ENCODE measurements around the gene HSD11B1L. TPM values are rescaled to one million over a fixed set of nuclear protein-coding genes. Genes with fewer than 3 reads are reported as not detected.

Gene HSD11B1L
- total RNA-seq, 1 donor from 2014 or later = 116 TPM

GRCh38 chr19:5707576-5708575 is 27.0 kb downstream of the HSD11B1L start:
- Histone ChIP-seq H3K4me3 (no peak overlapping the region), H3K27ac (no peak overlapping the region), H3K9me3 (no peaks in the 10 kb centered on the region), H3K27me3 (no peaks in the 10 kb centered on the region), H3K4me1 (no peaks in the 10 kb centered on the region), H3K36me3 (peaks cover 80 to 95% of the 10 kb centered on the region in 2 donors)
- intact Hi-C loops (cut with DNase I) = no loop called here
- TF ChIP-seq CTCF (IDR thresholded peaks at IDR 0.05) = no peak
- no peak for DNase-seq (ENCODE audit: low spot score in 2 of 2)

DNA sequence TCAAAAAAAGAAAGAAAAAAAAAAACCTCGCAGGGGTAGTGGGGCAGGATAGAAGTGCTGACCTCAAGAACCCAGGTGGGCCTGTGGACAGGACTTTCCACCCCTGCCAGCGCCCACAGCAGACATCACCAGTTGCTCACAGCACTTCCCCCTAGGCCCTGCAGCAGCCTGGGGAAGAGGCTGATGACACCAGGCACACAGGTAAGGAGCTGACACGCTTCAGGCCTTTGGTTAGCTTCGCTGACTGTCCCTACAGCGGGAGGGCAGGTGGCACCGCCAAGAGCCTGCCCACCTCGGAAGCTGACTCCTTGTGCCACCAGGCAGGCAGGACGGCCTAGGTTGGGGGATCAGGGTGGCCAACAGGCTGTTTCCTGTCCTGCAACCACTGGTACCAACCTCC is 30.2 kb downstream of the HSD11B1L start:
- no peak for TF ChIP-seq CTCF (IDR thresholded peaks at IDR 0.05)
- Histone ChIP-seq H3K27me3 (no peaks in the 10 kb centered on the region), H3K9me3 (no peaks in the 10 kb centered on the region), H3K27ac (no peak overlapping the region), H3K4me3 (no peak overlapping the region), H3K36me3 (peaks cover 64 to 80% of the 10 kb centered on the region in 2 donors), H3K4me1 (no peaks in the 10 kb centered on the region)
- intact Hi-C loops (cut with DNase I) = no loop called here
- no peak for DNase-seq (ENCODE audit: low spot score in 2 of 2)

DNA sequence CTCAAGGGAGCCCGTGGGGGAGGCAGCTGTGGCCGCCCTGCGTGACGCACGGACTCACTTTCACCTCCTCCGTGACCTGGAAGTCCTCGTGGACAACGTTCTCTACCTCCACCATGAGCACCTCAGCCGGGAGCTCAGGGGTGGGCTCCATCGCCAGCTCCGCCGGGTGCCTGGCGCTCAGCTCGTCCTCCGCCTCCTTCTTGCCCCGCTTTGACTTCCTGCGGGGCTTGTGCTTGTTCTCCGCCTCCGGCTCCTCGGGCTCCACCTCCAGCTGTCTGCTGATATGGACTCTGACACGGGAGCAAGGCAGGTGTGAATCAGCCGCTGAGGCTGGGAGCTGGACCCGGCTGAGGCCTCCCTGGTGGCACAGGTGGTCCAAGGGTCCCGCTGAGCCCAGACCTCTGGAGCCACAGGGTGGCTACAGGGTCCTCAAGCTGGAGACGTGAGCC is 30.9 kb downstream of the HSD11B1L start:
- Histone ChIP-seq H3K27ac (no peak overlapping the region), H3K4me1 (no peaks in the 10 kb centered on the region), H3K4me3 (no peak overlapping the region), H3K9me3 (no peaks in the 10 kb centered on the region), H3K27me3 (no peaks in the 10 kb centered on the region), H3K36me3 (peaks cover 58 to 73% of the 10 kb centered on the region in 2 donors)
- DNase-seq (ENCODE audit: low spot score in 2 of 2) = no peak
- no peak for TF ChIP-seq CTCF (IDR thresholded peaks at IDR 0.05)
- intact Hi-C loops (cut with DNase I) = no loop called here

- no peak for TF ChIP-seq CTCF (IDR thresholded peaks at IDR 0.05)
These were observed 32.4 kb downstream of the HSD11B1L start for GRCh38 chr19:5713228-5713627.

DNA sequence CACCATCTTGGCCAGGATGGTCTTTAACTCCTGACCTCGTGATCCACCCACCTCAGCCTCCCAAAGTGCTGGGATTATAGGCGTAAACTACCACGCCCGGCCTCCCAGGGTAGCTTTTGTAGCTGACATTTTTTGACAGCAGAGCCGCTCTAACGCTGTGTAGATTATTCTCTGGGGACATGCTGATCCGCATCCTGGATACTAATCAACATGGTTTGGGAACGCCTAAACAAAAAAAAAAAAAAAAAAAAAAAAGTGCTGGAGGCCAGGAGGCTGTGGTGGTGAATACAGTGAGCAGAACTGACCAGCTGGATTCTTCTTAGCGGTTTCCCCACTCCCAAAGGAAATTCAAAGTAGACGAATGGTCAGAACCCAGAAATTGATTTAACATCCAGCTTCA is 34.0 kb downstream of the HSD11B1L start:
- Histone ChIP-seq H3K36me3 (peaks cover 34 to 47% of the 10 kb centered on the region in 2 donors), H3K27ac (no peak overlapping the region)
- intact Hi-C loops (cut with DNase I) = no loop called here

More at GRCh38 chr19:5713228-5713627, 32.4 kb downstream of the HSD11B1L start:
- peaks cover 43 to 62% of the 10 kb centered on the region in 2 donors for H3K36me3 ChIP-seq
- H3K4me3 ChIP-seq = no peak overlapping the region
- H3K27ac ChIP-seq = no peak overlapping the region
- intact Hi-C loops (cut with DNase I) = no loop called here
- DNase-seq (ENCODE audit: low spot score in 2 of 2) = no peak
- H3K27me3 ChIP-seq = no peaks in the 10 kb centered on the region
- no peaks in the 10 kb centered on the region for H3K9me3 ChIP-seq
- peaks cover 0 to 3% of the 10 kb centered on the region in 2 donors for H3K4me1 ChIP-seq

More for the DNA sequence above, 34.0 kb downstream of the HSD11B1L start:
- no peak for TF ChIP-seq CTCF (IDR thresholded peaks at IDR 0.05)
- no peak for DNase-seq (ENCODE audit: low spot score in 2 of 2)
- Histone ChIP-seq H3K4me1 (peaks cover 5 to 13% of the 10 kb centered on the region in 2 donors), H3K4me3 (no peak overlapping the region), H3K9me3 (no peaks in the 10 kb centered on the region), H3K27me3 (no peaks in the 10 kb centered on the region)
